Measurements from ENCODE around the gene ITPRID2.
A peak's percentile ranks its signal among the peaks of the same experiment; 100 is the strongest.

Gene ITPRID2

DNA sequence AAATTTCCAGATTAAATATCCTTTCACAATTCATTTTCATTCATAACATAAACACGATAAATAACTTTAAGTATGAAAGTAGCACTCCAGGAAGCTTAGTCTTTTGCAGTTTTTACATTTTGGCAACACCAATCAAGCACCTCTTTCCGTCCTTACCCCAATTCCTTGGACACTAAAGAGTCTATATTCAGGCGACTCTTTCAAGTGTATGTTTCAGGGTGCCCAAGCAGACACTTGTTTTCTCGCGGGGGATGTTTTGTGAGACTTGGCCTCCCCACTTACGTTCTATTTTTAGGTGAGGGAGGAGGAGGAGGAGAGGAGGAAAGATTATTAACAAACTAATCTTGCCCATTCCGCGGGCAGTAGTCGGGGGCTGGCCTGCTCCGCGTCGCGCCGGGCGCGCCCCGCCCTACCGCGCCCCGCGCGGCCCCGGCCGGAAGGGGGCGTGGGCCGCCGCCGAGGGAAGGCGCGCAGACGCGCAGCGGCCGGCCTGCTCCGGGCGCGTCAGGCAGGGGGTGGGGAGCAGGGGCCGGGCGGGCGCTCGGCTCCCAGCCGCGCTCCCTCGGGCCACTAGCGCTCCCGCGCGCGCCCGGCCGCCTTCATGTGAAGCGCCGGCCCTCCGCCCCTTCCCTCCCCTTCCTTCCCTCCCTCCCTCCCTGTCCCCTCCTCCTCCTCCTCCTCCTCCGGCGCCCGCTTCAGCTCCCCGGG is at the start of gene ITPRID2:
ITPRID2 (plus strand) TSS at position 473 of the 708 bp plus-strand sequence. CDS start 337 bp downstream, outside the sequence.
- in situ Hi-C loops (cut with HindIII; ENCODE audit: low pct_unique_long_range_greater_than_20kb, low sequenced_read_pairs), result no loop called here
- no peak for TF ChIP-seq JUND (IDR thresholded peaks at IDR 0.05; ENCODE audit: low read depth)
- DNase-seq (ENCODE audit: low read depth in 1 of 2, low spot score in 1 of 2), result peak; percentile 89 to 90

DNA sequence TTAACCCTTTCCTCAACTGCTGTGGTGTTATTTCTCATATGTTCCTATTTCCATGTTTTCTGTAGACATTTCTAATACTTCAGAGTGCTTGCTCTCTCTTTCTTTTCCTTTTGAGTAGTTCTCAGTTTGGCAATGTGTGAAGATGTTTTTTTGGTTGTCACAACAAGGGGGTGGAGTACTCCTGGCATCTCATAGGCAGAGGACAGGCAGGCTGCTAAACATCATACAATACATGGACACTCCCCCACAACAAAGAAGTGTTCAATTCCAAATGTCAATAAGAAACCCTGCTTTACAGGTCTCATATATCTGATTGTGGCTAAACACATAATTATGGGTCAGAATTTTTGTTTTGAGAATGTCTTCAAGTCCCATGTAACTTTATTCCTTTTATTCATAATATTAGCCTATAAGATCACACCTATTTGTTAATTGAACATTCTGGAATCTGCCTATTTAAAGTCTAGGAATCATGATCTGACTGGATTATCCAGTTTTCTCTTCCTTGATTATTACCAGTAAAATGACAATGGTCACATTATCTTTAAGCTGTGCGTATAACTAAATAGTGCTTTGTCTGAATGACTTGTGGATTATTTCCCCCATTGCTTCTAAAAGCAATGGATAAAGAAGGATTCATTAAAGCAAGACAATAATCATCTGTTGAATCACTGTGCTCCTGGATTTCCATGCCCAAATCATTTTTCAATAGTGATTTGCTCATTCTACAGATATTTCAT is 46.8 kb upstream of the ITPRID2 start:
- peak in 1 of 2 experiments; percentile 27 for DNase-seq (ENCODE audit: low read depth in 1 of 2, low spot score in 1 of 2)
- no peak for TF ChIP-seq JUND (IDR thresholded peaks at IDR 0.05; ENCODE audit: low read depth)
- in situ Hi-C loops (cut with HindIII; ENCODE audit: low pct_unique_long_range_greater_than_20kb, low sequenced_read_pairs), result no loop called here

DNA sequence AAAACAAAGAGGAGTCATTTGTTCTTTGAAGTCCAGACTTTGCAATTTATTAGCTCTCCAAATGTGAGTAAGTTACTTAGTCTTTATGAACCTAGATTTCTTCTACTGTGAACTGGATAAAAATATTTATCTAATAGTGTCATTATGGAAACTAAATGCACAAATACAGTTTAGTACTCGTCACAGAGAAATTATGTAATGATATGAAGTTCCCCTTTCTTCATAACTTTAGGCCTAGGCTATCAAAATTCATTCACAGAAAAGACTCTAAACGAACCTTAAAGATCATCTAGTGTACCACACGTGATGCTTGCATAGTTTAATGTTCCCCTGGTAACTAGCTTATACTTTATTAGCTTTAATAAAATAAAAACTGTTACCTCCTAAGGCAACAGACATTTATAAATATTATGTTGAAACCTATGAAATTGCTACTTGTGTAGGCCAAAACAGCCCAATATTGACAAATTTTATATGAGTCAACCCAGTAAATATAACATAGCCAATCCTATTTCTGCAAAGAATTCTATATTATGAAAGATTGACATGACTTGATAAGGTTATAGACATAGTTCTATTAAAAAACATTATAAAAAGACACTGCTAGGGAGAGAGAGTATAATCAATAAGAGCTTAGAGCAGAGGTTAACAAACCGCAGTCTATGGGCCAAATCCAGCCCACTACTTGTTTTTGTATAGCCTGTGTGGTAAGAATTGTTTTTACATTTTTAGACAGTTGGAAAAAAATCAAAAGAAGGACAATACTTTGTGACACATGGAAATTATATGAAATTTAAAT is 44.9 kb upstream of the ITPRID2 start:
- no peak for TF ChIP-seq JUND (IDR thresholded peaks at IDR 0.05; ENCODE audit: low read depth)
- DNase-seq (ENCODE audit: low read depth in 1 of 2, low spot score in 1 of 2), result no peak
- in situ Hi-C loops (cut with HindIII; ENCODE audit: low pct_unique_long_range_greater_than_20kb, low sequenced_read_pairs), result no loop called here

DNA sequence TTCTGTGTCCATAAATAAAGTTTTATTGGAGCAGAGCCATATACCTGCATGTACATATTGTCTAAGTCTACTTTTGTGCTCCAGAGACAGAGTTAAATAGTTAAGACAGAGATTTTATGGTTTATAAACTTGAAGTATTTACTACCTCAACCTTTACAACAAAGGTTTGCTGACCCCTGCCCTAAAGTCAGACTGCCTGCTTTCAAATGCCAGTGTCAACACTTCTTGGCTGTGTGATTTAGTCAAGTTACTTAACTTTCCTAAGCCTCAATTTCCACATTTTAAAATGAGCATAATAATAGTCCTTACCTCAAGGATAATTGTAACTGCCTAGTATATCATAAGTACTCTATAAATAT is 44.4 kb upstream of the ITPRID2 start:
- DNase-seq (ENCODE audit: low read depth in 1 of 2, low spot score in 1 of 2), result no peak
- no peak for TF ChIP-seq JUND (IDR thresholded peaks at IDR 0.05; ENCODE audit: low read depth)
- in situ Hi-C loops (cut with HindIII; ENCODE audit: low pct_unique_long_range_greater_than_20kb, low sequenced_read_pairs), result no loop called here

DNA sequence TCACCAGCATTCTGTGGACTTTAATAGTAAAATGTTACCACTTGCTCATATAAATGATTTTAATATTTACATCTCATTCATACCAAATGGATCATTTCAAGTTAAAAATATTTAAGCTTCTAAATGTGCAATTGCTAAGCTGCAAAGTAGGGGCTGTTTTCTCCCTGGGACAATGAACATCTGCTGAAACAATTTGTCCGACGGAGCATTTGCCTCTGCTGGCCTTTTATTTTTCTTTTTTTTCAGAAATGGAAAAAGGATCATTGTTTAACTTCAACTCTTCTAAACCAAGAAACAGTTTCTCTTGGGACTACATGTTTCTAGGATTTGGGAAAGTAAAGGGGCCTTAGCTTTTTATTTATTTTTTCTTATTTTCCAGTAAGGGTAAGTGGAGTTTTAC is 43.8 kb upstream of the ITPRID2 start:
- no peak for DNase-seq (ENCODE audit: low read depth in 1 of 2, low spot score in 1 of 2)
- in situ Hi-C loops (cut with HindIII; ENCODE audit: low pct_unique_long_range_greater_than_20kb, low sequenced_read_pairs), result no loop called here

DNA sequence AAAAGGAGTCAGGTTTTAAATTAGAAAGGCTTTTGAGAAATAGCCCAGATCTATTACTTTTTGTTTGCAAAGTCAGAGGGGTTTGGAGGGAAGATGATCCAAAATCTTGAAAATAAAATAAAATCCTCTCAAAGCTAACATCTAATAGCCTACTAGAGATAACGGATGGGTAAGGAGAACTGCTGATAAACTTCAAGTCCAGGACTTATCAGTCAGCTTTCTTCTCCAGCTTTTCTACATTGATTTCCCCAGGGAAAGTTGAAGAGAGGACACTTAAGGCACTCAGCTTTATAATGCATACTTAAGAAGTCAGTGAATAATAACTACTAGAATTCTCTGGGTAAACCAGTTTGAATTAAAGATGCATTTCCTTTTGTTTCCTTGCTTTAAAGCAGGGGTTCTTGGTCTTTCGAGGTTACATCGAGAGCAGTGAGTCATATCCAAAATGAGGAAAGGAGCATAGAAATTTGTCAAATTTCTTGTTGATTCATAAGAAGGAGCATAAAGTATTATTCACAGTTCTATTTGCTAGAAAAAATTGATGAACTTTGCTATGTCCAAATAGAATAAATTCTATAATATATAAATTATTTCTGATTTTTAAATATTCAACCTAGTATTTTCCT is 43.2 kb upstream of the ITPRID2 start:
- in situ Hi-C loops (cut with HindIII; ENCODE audit: low pct_unique_long_range_greater_than_20kb, low sequenced_read_pairs), result no loop called here
- no peak for DNase-seq (ENCODE audit: low read depth in 1 of 2, low spot score in 1 of 2)
- TF ChIP-seq JUND (IDR thresholded peaks at IDR 0.05; ENCODE audit: low read depth), result no peak

More for the DNA sequence above, 43.8 kb upstream of the ITPRID2 start:
- no peak for TF ChIP-seq JUND (IDR thresholded peaks at IDR 0.05; ENCODE audit: low read depth)

DNA sequence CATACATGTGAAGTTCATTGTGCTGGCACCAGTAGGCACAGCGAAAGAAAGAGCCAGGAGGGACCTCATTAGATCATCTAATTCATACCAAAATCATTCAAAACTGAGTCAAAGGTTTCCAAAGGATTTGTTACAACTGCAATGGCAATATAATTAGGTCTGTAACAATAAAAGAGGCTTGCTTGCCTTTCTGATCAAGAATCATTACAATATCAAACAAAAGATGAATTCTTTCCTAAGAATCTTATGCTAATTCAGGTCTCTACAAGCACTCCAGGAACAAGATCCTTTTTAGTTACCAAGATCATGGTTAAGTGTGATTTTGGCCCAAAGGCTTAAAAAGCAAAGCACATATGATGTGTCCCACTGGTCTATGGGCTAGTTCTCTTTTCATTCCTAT is 41.9 kb upstream of the ITPRID2 start:
- no peak for DNase-seq (ENCODE audit: low read depth in 1 of 2, low spot score in 1 of 2)

DNA sequence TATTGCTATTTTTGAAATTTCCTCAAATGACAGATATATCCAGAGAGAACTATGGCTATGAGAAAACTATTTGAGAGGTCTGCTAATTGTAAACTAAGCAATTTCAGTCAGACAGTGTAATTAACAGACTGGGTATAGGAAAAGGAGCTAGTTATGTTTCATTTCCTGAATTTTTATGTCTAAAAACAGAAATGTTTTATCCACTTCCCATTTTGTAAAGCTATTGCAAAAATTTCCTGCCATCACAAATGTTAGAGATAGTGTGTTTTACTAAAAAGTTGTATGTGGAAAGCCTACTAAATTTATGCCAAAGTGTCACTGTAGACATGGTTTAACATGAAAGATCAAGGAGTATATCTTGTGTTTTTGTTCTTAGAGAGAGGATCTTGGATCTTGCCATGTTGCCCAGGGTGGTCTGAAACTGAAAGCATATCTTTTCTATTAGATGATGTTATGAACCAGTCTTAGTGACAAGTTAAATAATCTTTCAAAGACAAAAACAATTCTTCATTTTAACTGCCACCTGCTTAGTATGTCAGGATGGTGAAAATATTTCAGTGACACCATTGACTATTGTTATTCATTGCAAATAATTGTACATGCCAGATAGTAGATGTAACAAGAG is 40.5 kb upstream of the ITPRID2 start:
- TF ChIP-seq JUND (IDR thresholded peaks at IDR 0.05; ENCODE audit: low read depth), result no peak
- in situ Hi-C loops (cut with HindIII; ENCODE audit: low pct_unique_long_range_greater_than_20kb, low sequenced_read_pairs), result no loop called here
- no peak for DNase-seq (ENCODE audit: low read depth in 1 of 2, low spot score in 1 of 2)

More for the DNA sequence above, 41.9 kb upstream of the ITPRID2 start:
- TF ChIP-seq JUND (IDR thresholded peaks at IDR 0.05; ENCODE audit: low read depth), result no peak
- in situ Hi-C loops (cut with HindIII; ENCODE audit: low pct_unique_long_range_greater_than_20kb, low sequenced_read_pairs), result no loop called here

DNA sequence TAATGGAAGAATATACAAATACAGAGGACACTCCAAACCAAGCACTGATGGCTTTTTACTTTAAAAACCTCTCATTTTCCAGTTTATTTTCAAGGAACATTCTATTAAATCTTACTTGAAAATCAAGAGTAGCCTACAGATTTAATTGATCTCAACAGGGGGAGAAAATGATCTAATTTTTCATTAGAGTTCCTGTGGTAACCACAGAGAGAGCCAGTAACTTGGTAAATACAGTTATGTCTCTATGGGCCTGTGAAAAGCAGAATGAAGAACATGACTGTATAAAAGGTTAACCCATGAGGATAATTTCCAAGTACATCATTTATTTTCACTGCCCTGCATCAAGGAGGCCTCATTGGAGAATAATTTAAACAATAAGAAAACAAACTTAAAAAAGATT is 39.8 kb upstream of the ITPRID2 start:
- no peak for DNase-seq (ENCODE audit: low read depth in 1 of 2, low spot score in 1 of 2)
- no peak for TF ChIP-seq JUND (IDR thresholded peaks at IDR 0.05; ENCODE audit: low read depth)
- in situ Hi-C loops (cut with HindIII; ENCODE audit: low pct_unique_long_range_greater_than_20kb, low sequenced_read_pairs), result no loop called here

DNA sequence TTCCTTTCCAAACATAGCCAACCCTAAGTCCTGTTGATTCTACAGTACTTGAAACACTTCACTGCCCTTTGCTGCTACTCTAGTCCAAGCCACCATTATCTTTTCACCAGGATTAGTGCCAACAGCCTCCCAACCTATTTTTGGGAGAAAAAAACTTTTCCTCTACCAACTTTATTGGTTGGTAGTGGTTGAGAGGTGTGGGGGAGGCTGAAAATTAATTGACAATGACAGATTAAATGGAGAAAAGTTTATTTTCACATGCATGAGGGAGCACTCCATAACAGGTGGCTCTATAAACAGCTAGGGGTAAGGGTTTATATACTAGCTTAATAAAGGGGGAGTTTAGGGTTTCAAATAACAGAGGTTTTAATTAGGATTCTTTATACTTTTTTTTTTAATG is 37.8 kb upstream of the ITPRID2 start:
- in situ Hi-C loops (cut with HindIII; ENCODE audit: low pct_unique_long_range_greater_than_20kb, low sequenced_read_pairs), result no loop called here
- no peak for DNase-seq (ENCODE audit: low read depth in 1 of 2, low spot score in 1 of 2)
- no peak for TF ChIP-seq JUND (IDR thresholded peaks at IDR 0.05; ENCODE audit: low read depth)

DNA sequence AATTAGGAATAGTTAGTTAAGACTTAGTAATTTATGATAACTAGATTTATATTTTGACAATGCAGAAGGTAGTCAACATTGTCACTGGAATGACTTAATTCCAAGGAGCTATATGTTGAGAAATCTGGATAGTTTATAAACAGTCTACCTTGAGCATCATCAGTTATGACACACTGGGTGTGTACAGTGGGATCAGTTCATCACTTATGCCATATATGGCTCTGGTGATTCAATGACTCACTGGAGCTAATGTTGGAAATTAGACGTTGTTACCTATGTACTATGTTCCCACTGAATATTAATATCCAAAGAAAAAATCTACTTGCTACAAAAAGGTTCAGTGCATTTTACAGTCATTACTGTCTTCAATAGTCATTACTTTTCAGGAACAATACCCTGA is 34.0 kb upstream of the ITPRID2 start:
- no peak for TF ChIP-seq JUND (IDR thresholded peaks at IDR 0.05; ENCODE audit: low read depth)
- in situ Hi-C loops (cut with HindIII; ENCODE audit: low pct_unique_long_range_greater_than_20kb, low sequenced_read_pairs), result no loop called here
- no peak for DNase-seq (ENCODE audit: low read depth in 1 of 2, low spot score in 1 of 2)

DNA sequence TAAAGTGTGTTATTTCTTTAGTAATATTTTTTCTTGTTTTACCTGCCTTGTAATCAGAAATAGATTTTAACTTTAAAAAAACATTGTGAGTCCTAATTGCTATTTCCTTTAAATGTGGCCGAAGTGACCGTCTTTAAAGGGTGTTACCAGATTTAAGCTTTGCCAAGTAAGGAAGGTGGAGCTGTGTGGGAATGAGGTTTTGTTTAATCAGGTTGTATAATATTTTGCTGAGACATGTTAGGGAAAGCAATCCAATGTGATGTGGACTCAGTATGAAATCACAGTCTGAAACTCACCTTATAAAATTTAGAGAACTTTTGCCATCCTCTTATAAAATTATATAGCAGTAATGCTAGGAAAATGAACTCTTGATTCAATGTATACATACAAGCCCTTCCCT is 32.9 kb upstream of the ITPRID2 start:
- in situ Hi-C loops (cut with HindIII; ENCODE audit: low pct_unique_long_range_greater_than_20kb, low sequenced_read_pairs), result no loop called here
- no peak for DNase-seq (ENCODE audit: low read depth in 1 of 2, low spot score in 1 of 2)
- TF ChIP-seq JUND (IDR thresholded peaks at IDR 0.05; ENCODE audit: low read depth), result no peak
